ENCODE measurements around the gene SLC26A11. TPM values are rescaled to one million over a fixed set of nuclear protein-coding genes. Genes with fewer than 3 reads are reported as not detected.

The SLC26A11 gene
- total and polyA plus RNA-seq, 2 donors (not counting 1 experiment from before 2014, with no cell fraction given), result 10.1 to 31.4 TPM

DNA sequence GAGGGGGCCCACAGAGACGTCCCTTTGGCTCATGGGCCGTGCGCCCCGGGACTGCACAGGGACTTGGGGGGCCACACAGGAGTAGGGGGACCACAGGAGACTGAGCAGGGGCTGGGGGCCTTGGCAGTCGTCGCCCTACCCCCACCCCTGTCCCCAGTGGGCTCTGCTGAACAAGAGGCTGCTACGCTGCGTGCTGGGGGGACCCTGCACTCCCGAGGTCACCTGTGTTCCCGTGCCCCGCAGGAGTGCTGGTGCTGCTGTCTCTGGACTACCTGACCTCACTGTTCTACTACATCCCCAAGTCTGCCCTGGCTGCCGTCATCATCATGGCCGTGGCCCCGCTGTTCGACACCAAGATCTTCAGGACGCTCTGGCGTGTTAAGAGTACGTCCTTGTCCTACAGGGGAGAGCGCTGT, 26.0 kb downstream of the SLC26A11 start:
- Histone ChIP-seq H4K20me1 (ENCODE audit: control insufficient read depth, insufficient read depth, low read length, poor library complexity, severe bottlenecking) (no peaks in the 10 kb centered on the region), H3K9ac (ENCODE audit: low read length) (no peak overlapping the region), H3K4me1 (ENCODE audit: control insufficient read depth in 2 of 2, insufficient read depth in 2 of 2, low read length in 2 of 2) (no peaks in the 10 kb centered on the region), H3K4me3 (ENCODE audit: control extremely low read depth in 1 of 5, extremely low read depth in 1 of 5, insufficient read depth in 1 of 5, low read depth in 2 of 5, low read length in 4 of 5) (no peak overlapping the region), H3K9me3 (ENCODE audit: control extremely low read depth in 1 of 3, control insufficient read depth in 2 of 3, insufficient read depth in 1 of 3, low read length in 2 of 3) (peaks cover 0 to 3% (median 0%) of the 10 kb centered on the region in 3 donors), H3K27ac (ENCODE audit: low read length in 2 of 2) (no peak overlapping the region), H3K27me3 (replicated peaks in 1 of 4; ENCODE audit: control extremely low read depth in 1 of 4, control insufficient read depth in 3 of 4, insufficient read depth in 4 of 4, low read length in 3 of 4) (no peaks in the 10 kb centered on the region), H2AFZ (ENCODE audit: insufficient read depth, low read depth, low read length, poor library complexity, severe bottlenecking) (no peak overlapping the region), H3K4me2 (replicated peaks; ENCODE audit: low read depth, low read length, poor library complexity, severe bottlenecking) (no peak overlapping the region), H3K79me2 (ENCODE audit: control insufficient read depth, insufficient read depth, low read length) (no peaks in the 10 kb centered on the region), H3K36me3 (replicated peaks in 1 of 2; ENCODE audit: control extremely low read depth in 1 of 2, control insufficient read depth in 1 of 2, extremely low read depth in 1 of 2, insufficient read depth in 2 of 2, low read length in 1 of 2) (no peaks in the 10 kb centered on the region)
- DNase-seq (no peak), ATAC-seq (ENCODE audit: low read depth) (no peak)
- Mint-ChIP-seq H3K27me3 (no peaks in the 10 kb centered on the region), H3K27ac (no peak overlapping the region), H3K4me3 (no peak overlapping the region), H3K4me1 (no peaks in the 10 kb centered on the region), H3K9me3 (ENCODE audit: insufficient read depth) (no peaks in the 10 kb centered on the region)
- 95% methylated on average over 19 of the region's 19 CpGs for WGBS (ENCODE audit: insufficient coverage)
- intact Hi-C loops (cut with micrococcal nuclease), result no loop called here
- ChIA-PET CTCF (no interaction called here), POLR2A (no interaction called here)
- TF ChIP-seq, protein P1, sequence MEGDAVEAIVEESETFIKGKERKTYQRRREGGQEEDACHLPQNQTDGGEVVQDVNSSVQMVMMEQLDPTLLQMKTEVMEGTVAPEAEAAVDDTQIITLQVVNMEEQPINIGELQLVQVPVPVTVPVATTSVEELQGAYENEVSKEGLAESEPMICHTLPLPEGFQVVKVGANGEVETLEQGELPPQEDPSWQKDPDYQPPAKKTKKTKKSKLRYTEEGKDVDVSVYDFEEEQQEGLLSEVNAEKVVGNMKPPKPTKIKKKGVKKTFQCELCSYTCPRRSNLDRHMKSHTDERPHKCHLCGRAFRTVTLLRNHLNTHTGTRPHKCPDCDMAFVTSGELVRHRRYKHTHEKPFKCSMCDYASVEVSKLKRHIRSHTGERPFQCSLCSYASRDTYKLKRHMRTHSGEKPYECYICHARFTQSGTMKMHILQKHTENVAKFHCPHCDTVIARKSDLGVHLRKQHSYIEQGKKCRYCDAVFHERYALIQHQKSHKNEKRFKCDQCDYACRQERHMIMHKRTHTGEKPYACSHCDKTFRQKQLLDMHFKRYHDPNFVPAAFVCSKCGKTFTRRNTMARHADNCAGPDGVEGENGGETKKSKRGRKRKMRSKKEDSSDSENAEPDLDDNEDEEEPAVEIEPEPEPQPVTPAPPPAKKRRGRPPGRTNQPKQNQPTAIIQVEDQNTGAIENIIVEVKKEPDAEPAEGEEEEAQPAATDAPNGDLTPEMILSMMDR (IDR thresholded peaks at IDR 0.05), result no peak
- no peak for TF ChIP-seq EZH2 (IDR thresholded peaks at IDR 0.05; ENCODE audit: borderline replicate concordance, insufficient read depth, low read depth, low read length, poor library complexity, severe bottlenecking)

DNA sequence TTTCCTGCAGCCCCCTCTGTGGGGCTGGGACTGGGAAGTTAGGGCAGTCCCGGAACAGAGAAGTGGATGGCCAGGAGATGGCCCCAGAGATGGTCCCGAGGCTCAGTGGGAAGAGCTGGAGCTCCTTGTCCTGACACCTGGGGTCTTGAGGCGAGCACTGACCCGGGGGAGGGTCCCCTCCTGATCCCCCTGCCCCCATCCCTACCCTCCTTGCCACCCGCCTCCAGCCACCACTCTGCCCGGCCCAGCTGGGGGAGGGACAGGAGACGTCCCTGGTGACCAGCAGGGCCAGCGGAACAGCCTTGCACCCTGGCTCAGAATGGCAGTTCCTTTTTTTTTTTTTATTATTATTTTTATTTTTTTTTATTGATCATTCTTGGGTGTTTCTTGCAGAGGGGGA, 26.5 kb downstream of the SLC26A11 start:
- DNase-seq (no peak), ATAC-seq (ENCODE audit: low read depth) (no peak)
- Mint-ChIP-seq H3K4me1 (no peaks in the 10 kb centered on the region), H3K4me3 (no peak overlapping the region), H3K9me3 (ENCODE audit: insufficient read depth) (no peaks in the 10 kb centered on the region), H3K27me3 (no peaks in the 10 kb centered on the region), H3K27ac (no peak overlapping the region)
- Histone ChIP-seq H3K79me2 (ENCODE audit: control insufficient read depth, insufficient read depth, low read length) (no peaks in the 10 kb centered on the region), H3K4me3 (ENCODE audit: control extremely low read depth in 1 of 5, extremely low read depth in 1 of 5, insufficient read depth in 1 of 5, low read depth in 2 of 5, low read length in 4 of 5) (no peak overlapping the region), H3K27ac (ENCODE audit: low read length in 2 of 2) (no peak overlapping the region), H3K36me3 (replicated peaks in 1 of 2; ENCODE audit: control extremely low read depth in 1 of 2, control insufficient read depth in 1 of 2, extremely low read depth in 1 of 2, insufficient read depth in 2 of 2, low read length in 1 of 2) (no peaks in the 10 kb centered on the region), H3K9ac (ENCODE audit: low read length) (no peak overlapping the region), H2AFZ (ENCODE audit: insufficient read depth, low read depth, low read length, poor library complexity, severe bottlenecking) (no peak overlapping the region), H3K27me3 (replicated peaks in 1 of 4; ENCODE audit: control extremely low read depth in 1 of 4, control insufficient read depth in 3 of 4, insufficient read depth in 4 of 4, low read length in 3 of 4) (no peaks in the 10 kb centered on the region), H3K4me1 (ENCODE audit: control insufficient read depth in 2 of 2, insufficient read depth in 2 of 2, low read length in 2 of 2) (no peaks in the 10 kb centered on the region), H3K9me3 (ENCODE audit: control extremely low read depth in 1 of 3, control insufficient read depth in 2 of 3, insufficient read depth in 1 of 3, low read length in 2 of 3) (peaks cover 0 to 3% (median 0%) of the 10 kb centered on the region in 3 donors), H4K20me1 (ENCODE audit: control insufficient read depth, insufficient read depth, low read length, poor library complexity, severe bottlenecking) (no peaks in the 10 kb centered on the region), H3K4me2 (replicated peaks; ENCODE audit: low read depth, low read length, poor library complexity, severe bottlenecking) (no peak overlapping the region)
- 93% methylated on average over 4 of the region's 8 CpGs for WGBS (ENCODE audit: insufficient coverage)
- TF ChIP-seq, protein P1 (IDR thresholded peaks at IDR 0.05), result no peak
- TF ChIP-seq EZH2 (IDR thresholded peaks at IDR 0.05; ENCODE audit: borderline replicate concordance, insufficient read depth, low read depth, low read length, poor library complexity, severe bottlenecking), result no peak
- CTCF ChIA-PET, result no interaction called here
- intact Hi-C loops (cut with micrococcal nuclease), result no loop called here
- POLR2A ChIA-PET, result no interaction called here
